ENCODE results near the gene CCDC83.
"Not testable (repeated sequence)": the region's sequence is repeated elsewhere in the genome, so short reads cannot be mapped to it uniquely, and the experiment has no call there.

The CCDC83 gene

DNA sequence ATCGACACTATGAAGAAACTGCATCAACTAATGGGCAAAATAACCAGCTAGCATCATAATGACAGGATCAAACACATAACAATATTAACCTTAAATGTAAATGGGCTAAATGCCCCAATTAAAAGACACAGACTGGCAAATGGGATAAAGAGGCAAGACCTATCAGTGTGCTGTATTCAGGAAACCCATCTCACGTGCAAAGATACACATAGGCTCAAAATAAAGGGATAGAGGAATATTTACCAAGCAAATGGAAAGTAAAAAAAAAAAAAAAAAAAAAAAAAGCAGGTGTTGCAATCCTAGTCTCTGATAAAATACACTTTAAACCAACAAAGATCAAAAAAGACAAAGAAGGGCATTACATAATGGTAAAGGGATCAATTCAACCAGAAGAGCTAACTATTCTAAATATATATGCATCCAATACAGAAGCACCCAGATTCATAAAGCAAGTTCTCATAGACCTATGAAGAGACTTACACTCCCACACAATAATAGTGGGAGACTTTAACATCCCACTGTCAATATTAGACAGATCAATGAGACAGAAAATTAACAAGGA lies 71.6 kb downstream of the CCDC83 start:
- intact Hi-C loops (cut with DNase I); DNase-seq: not testable (repeated sequence)

DNA sequence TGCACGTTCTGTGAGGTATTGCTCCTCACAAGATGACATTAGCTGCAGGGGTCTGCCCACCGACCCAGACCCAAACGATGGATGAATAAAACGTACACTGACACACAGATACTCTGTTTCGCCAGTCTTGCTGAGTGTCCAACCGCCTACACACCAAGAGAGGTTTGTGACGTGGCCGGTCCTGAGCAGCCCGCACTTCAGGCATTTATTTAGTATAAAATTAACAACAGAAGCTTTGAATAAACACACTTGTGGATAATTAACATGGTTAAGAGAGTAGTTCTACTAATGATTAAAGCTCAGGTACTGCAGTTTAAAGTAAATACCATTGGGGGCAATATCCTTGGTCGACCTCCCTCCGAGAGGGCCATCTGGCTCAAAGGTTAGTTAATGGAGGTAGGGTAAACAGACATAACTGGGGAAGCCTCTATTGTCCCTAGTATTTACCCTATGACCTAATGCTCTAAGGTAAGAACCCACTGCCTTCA lies 75.7 kb downstream of the CCDC83 start:
- DNase-seq: no peak

DNA sequence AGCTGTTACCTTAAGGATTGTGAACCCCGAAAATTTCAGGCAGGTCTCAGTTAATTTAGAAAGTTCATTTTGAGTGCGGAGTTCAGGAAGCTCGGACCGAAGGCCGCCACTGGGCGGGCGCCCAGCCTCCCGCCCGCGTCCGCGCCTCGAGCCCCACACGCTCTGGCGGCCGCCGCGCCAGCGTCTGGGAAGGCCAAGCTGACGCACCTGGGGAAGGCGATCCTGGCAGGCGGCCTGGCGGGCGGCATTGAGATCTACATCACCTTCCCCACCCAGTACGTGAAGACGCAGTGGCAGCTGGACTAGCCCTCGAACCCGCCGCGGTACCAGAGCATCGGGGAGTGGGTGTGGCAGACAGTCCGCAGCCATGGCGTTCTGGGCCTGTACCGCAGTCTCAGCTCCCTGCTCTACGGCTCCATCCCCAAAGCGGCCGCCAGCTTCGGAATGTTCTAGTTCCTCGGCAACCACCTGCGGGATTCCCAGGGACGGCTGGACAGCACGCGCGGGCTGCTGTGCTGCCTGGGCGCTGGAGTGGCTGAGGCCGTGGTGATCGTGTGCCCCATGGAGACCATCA lies 79.5 kb downstream of the CCDC83 start:
- intact Hi-C loops (cut with DNase I): no loop called here
- DNase-seq: no peak

More for the DNA sequence above, 75.7 kb downstream of the CCDC83 start:
- intact Hi-C loops (cut with DNase I): no loop called here

DNA sequence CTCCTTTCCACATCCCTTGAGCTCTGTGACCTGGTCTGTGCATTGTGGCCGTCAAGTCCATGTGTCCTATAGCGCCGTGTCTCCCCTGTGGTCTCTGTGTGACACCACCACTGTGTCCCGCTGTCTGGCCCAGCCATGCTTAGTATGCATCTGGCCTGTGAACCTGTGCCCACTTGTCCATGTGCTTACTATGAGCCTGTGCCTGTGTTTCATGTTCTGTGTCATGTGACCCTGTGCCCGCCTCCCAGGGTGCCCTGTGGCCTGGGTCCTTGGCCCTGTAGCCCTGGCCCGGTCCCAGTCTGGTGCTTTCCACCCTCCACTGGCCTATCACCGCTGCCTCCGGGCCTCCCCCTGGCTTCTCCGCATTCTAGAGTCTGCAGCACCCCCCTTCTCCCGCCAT lies 80.6 kb downstream of the CCDC83 start:
- intact Hi-C loops (cut with DNase I): no loop called here
- DNase-seq: no peak

DNA sequence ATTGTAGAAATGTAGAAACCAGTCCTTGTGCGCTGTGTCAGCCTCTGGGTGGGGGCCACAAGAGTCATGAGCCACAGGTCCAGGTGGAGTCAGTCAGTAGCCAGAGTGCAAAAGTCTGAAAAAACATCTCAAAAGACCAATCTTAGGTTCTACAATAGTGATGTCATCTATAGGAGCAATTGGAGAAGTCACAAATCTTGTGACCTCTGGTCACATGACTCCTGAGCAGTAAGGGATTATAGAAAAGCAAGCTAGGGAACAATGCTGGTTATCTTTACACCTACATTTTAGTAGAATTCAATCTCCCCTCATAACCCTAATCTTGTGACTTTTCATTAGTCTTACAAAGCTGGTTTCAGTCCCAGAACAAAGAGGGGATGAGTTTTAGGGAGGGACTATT lies 82.7 kb downstream of the CCDC83 start:
- intact Hi-C loops (cut with DNase I): no loop called here
- no peak for DNase-seq

DNA sequence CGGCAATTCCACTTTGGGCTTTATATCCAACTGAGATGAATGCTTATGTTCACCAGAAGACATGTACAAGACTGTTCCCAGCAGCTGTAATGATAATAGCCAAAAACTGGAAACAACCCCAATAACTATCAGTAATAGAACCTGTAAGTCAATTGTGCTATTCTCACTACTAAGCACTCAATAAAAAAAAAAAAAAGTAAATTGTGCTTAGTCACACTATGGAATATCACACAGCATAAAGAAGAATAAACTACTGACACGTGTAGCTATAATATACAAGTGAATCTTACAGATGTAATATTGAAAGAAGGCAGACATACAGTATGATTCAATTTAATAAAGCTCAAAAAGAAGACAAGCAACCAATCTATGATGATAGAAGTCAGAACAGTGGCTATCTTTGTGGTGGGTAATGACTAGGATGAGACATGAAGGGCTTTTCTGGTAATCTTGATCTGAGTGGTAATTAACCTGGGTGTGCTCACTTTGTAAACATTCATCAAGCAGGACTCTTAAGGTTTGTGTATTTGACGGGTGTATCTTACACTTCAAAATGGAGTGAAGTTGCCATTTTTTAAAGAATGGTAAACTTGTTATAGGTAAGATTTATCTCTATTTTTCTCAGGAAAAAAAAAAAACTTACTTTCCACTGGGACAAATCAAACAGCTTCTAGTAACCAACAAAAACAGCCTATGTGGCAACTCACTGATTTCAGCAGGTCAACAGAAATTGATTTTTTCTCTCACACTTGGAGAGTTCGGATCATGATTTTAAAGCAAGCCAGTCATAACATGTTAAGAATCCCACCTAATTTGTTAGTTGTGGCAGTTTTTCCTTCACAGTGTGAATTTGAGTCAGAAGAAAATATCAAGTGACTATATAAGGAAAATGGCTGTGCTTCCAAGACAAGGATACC lies 84.2 kb downstream of the CCDC83 start:
- intact Hi-C loops (cut with DNase I): loop anchor here (5.0 to 10.0 kb wide), 5 partner anchors 85 to 355 kb away; partner anchors contain the start of gene CCDC83
- DNase-seq: no peak

DNA sequence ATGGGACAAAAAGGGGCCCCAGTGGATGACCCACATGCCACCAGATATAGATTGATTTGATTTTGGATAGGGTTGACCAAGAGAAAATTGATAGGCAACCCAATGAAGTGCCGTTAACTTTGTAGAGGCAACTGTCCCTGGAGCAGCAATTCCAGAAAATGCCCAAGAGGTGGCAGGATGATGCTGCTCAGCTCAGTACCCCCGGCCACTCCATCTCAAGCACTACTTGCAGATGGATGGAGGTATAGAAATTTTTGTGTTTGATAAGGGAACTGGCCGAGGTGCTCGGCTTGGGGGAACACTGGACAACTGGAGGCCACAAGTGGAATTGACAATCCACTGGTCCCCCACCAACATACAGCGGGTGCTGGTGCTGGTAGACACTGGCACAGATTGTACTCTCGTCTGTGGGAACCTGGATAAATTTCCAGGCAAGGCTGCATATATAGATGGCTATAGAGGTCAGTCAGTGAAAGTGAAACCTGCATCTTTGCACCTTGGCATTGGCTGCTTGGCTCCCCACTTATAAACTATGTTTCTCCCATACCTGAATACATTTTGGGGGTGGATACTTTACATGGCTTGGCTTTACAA lies 86.3 kb downstream of the CCDC83 start:
- intact Hi-C loops (cut with DNase I): loop anchor here (5.0 to 10.0 kb wide), 5 partner anchors 87 to 353 kb away; partner anchors contain the start of gene CCDC83
- peak; percentile 34 to 89 (median 72) for DNase-seq

DNA sequence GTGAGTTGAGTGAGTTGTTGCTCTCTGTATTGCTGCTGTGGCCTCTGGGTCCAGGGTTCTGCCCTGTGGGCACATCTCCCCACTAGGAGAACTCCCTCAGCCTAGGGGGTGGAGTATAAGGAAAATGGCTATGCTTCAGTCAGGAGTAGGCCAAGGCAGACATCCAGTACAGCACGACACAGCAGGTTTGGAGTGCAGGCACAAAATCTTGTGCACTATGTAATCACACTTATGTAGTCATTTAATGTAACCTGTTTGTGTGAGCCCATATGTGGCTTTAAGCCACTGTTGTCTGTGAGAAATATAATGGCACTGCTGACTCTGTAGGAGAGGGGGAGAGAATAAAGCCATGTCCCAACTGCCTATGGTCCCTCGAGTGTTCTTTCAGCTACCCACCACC lies 90.1 kb downstream of the CCDC83 start:
- no peak for DNase-seq

DNA sequence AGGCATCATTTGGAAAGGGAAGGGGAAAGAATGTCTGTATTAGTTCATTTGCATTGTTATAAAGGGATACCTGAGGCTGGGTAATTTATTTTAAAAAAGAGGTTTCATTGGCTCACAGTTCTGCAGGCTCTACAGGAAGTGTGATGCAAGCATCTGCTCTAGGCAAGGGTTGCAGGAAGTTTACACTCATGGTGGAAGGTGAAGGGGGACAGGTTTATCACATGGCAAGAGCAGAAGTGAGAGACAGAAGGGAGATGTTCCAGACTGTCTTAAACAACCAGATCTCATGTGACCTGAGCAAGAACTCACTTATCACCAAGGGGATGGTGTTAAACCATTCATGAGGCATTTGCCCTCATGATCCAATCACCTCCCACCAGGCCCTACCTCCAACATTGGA lies 90.6 kb downstream of the CCDC83 start:
- DNase-seq: no peak
- intact Hi-C loops (cut with DNase I): loop anchor here (10.0 kb wide), 3 partner anchors 91 to 349 kb away; partner anchors contain the start of gene CCDC83

More for the DNA sequence above, 90.1 kb downstream of the CCDC83 start:
- intact Hi-C loops (cut with DNase I): loop anchor here (10.0 kb wide), 3 partner anchors 90 to 350 kb away; partner anchors contain the start of gene CCDC83

DNA sequence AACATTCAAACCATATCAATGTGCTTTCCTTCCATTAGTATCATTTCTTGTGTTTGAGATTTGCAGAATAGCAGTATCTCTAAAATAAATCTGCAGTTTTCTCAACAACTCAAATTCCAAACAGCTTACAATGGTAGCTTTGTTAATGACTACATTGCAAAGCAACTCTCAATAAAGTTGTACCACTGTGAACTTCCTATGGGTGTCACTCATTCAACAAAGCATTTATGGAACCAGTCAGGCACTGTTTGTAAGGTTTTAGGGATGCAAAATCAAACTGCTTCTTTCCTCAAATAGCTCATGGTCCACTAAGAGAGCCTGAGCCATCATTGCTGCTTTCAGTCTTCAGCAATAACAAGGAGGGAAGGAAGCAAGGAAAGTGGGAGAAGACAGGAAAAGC lies 91.0 kb downstream of the CCDC83 start:
- peak in 1 of 42 donors; percentile 56 for DNase-seq
- intact Hi-C loops (cut with DNase I): loop anchor here (10.0 kb wide), 3 partner anchors 91 to 349 kb away; partner anchors contain the start of gene CCDC83

DNA sequence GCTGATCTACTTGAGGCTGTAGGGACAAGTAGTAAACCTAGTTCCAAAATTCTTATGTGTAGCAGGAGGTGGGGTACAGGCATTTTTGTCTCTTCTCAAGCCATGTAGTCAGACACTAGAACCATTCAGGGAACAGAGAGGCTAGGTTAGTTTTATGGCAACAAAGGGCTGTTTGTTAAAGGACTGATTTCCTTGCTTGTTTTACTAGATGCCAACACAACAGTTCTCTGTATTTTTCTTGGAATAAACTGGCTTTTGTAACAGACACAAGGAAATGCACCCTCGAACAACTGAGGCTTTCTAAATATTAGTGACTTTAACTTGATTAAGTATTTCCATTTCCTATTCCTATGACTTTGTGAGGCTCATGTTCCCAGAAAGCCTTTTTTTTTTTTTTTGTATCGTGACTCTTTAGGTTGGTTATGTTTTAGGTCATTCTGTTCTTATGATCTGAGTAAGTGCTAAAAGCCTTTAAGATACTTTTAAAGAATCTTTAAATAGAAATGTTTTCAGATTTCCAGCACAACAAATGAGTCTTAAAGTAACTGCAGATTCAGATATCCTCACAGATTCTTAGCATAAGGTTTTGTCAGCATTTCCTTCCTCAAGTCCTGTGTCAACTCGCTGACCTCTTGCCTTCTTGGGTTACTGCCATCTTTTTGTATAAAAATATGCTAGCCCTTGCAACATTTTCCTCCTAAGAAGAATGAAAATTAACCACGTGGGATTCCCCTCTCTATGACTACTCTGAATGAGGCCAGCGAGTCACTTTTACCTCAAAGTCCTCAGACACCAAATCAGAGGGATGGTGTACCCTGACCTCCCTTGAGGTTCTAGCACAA lies 92.5 kb downstream of the CCDC83 start:
- intact Hi-C loops (cut with DNase I): loop anchor here (10.0 kb wide), 3 partner anchors 93 to 347 kb away; partner anchors contain the start of gene CCDC83
- DNase-seq: peak in 6 of 42 donors; percentile 4 to 69 (median 37)

DNA sequence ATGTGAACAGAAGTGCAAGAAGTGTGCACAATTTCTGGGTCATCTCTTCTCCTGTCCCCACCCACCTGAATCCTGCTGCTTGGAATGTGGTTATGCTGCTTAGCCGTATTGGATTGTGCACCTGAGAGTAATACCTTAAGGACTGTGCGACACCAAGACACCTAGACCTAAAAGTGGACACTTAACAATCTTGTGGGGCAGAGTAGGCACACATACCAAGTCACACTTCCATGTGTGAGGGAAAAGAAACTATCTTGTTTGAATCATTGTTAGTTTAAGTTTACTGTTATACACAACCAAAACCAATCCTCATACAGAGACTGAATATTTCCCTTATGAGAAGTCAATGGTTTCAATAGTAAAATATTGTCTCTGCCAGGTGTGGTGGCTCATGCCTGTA lies 93.7 kb downstream of the CCDC83 start:
- intact Hi-C loops (cut with DNase I): loop anchor here (10.0 kb wide), 3 partner anchors 94 to 346 kb away; partner anchors contain the start of gene CCDC83
- DNase-seq: no peak

DNA sequence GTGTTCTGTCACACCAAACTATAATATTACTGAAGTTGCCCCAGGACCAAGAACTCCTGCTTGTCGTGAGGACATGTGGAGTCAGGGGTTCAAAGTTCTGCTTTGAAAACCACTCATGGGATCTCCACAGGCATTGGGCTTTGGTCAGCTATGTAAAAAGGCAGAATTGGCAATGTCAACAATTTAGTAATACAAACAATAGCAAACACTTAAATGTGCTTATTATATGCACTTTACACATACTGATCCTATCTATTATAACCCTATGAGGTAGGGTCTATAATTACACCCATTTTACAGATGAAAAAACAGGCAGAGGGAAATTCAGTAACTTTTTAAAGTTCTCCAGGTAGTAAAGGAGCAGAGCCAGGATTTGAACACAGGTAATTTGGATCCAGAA lies 94.6 kb downstream of the CCDC83 start:
- DNase-seq: no peak
- intact Hi-C loops (cut with DNase I): loop anchor here (10.0 kb wide), 3 partner anchors 95 to 345 kb away; partner anchors contain the start of gene CCDC83

DNA sequence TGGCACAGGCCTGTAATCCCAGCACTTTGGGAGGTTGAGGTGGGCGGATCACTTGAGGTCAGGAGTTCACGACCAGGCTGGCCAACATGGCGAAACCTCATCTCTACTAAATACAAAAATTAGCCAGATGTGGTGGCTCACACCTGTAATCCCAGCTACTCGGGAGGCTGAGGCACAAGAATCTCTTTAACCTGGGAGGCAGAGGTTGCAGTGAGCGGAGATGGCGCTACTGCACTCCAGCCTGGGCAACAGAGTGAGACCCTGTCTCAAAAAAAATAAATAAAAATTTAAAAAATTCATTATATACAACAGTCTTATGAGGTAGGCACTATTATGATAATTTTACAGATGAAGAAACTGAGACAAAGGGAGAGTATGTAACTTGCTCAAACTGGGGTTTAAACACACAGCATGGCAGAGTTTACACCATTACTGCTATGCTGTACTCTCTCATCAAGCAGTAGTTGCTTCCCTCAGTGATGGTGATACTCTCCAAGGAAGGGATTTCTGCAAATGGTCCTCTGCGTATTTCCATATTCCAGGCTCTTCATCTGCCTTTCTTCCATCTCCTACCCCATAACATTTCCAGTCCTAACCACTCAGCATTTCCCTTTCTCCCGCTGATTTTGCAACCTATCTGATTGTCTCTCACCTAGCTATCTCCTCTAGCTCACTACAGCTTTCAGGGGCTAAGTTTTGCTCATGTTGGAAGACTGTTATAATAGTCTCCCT lies 95.3 kb downstream of the CCDC83 start:
- DNase-seq: no peak
- intact Hi-C loops (cut with DNase I): no loop called here

DNA sequence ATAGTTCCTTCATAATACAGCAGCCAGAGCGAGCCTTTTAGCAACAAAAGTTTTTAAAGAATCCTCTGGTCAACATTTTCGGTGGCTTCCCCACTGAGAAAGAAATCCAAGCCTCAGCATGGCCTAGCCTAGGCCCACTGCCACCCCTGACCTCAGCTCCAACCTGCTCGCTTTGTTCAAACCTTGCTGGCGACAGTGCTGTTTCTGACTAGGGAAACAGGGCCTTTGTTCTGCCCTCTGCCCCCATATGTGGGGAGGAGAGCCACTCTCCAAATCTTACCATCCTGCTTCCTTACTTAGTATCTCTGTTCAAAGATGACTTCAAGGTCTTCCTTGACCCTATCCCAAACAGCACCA lies 95.8 kb downstream of the CCDC83 start:
- DNase-seq: no peak
- intact Hi-C loops (cut with DNase I): no loop called here

DNA sequence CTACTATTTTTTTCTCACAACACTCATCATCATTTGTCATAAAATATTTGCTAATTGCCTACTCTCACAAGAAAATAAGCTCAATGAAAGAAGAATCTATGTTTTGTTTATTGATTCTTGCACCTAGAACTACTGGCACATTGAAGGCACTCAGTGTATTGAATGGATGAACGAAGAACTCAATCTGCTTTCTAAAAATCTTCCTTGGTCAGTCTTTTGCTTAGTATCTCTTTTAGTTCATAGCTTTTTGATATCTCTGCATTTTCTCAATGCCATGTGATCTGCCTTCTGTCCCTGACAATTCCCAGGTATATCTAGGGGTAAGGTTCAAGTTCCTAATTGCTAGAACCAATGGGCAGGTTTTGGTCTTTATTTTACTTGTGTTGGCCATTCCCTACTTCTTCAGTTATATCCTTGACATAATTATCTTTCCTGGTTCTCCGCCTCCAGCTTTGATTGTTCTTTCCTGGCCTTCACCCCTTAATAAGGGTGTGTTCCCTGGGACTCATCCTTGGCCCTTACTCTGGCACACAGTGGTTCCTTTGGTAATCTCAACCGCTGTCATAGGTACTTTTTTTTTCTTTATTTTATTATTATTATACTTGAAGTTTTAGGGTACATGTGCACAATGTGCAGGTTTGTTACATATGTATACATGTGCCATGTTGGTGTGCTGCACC lies 96.4 kb downstream of the CCDC83 start:
- intact Hi-C loops (cut with DNase I): no loop called here

DNA sequence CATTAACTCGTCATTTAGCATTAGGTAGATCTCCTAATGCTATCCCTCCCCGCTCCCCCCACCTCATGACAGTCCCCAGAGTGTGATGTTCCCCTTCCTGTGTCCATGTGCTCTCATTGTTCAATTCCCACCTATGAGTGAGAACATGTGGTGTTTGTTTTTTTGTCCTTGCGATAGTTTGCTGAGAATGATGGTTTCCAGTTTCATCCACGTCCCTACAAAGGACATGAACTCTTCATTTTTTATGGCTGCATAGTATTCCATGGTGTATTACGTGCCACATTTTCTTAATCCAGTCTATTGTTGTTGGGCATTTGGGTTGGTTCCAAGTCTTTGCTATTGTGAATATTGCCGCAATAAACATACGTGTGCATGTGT lies 96.9 kb downstream of the CCDC83 start:
- intact Hi-C loops (cut with DNase I); DNase-seq: not testable (repeated sequence)

More for the DNA sequence above, 96.4 kb downstream of the CCDC83 start:
- no peak for DNase-seq
